Sigmoid colon (tissue), 4 donors: ENCODE measurements around the gene MEGF11.

Source experiments
- POLR2A ChIP-seq, 2 donors: fragments of 450-650 bp; IDR thresholded peaks; one replicate each; pipeline ENCODE4 v1.6.1; 2016; ENCODE audit warnings: antibody characterized with exemption in 2 of 2, mild to moderate bottlenecking in 2 of 2, moderate library complexity in 2 of 2
- POLR2AphosphoS5 ChIP-seq, 4 donors: sonication (generic); formaldehyde crosslinking; IDR thresholded peaks; one replicate each; pipeline ENCODE4 v1.6.1; 2017; ENCODE audit warnings: antibody characterized with exemption in 4 of 4
- TF ChIP-seq, protein P1 (sequence below), 4 experiments: fragments of 450-650 bp in 3 of 4; fragments of 200-600 bp in 1 of 4; IDR thresholded peaks; one replicate each; pipeline ENCODE4 v1.5.1; 2016 to 2019; ENCODE audit warnings: antibody characterized with exemption in 4 of 4, mild to moderate bottlenecking in 3 of 4, moderate library complexity in 2 of 4

GRCh38 chr15:66019368-66019767 lies 234.2 kb downstream of the MEGF11 start:
- TF ChIP-seq POLR2A (IDR thresholded peaks at IDR 0.05), result no peak
- TF ChIP-seq, protein P1, sequence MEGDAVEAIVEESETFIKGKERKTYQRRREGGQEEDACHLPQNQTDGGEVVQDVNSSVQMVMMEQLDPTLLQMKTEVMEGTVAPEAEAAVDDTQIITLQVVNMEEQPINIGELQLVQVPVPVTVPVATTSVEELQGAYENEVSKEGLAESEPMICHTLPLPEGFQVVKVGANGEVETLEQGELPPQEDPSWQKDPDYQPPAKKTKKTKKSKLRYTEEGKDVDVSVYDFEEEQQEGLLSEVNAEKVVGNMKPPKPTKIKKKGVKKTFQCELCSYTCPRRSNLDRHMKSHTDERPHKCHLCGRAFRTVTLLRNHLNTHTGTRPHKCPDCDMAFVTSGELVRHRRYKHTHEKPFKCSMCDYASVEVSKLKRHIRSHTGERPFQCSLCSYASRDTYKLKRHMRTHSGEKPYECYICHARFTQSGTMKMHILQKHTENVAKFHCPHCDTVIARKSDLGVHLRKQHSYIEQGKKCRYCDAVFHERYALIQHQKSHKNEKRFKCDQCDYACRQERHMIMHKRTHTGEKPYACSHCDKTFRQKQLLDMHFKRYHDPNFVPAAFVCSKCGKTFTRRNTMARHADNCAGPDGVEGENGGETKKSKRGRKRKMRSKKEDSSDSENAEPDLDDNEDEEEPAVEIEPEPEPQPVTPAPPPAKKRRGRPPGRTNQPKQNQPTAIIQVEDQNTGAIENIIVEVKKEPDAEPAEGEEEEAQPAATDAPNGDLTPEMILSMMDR (IDR thresholded peaks at IDR 0.05), result no peak
- TF ChIP-seq POLR2AphosphoS5 (IDR thresholded peaks at IDR 0.05), result no peak
